Endothelial cell (in vitro differentiated cells): ENCODE results near the gene WAC. TPM values are rescaled to one million over a fixed set of nuclear protein-coding genes. Genes with fewer than 3 reads are reported as not detected.

Experiments used
- DNase-seq: peaks from one replicate; pipeline ENCODE4 v3.0.0; 2021; ENCODE audit warnings: low spot score
- H3K27ac Mint-ChIP-seq: one replicate; pipeline ENCODE4 v1.8.0; 2021; ENCODE audit warnings: mixed read lengths, inconsistent platforms; ENCODE audit not compliant: unreplicated experiment
- H3K27me3 Mint-ChIP-seq: one replicate; pipeline ENCODE4 v1.8.0; 2021; ENCODE audit warnings: mild to moderate bottlenecking, moderate library complexity, mixed read lengths, inconsistent platforms; ENCODE audit not compliant: unreplicated experiment
- H3K36me3 Mint-ChIP-seq: one replicate; pipeline ENCODE4 v1.8.0; 2021; ENCODE audit warnings: mild to moderate bottlenecking, low read depth, mixed read lengths, inconsistent platforms; ENCODE audit not compliant: unreplicated experiment
- H3K4me1 Mint-ChIP-seq: one replicate; pipeline ENCODE4 v1.8.0; 2021; ENCODE audit warnings: mild to moderate bottlenecking, mixed read lengths, inconsistent platforms; ENCODE audit not compliant: unreplicated experiment
- H3K4me3 Mint-ChIP-seq: one replicate; pipeline ENCODE4 v1.8.0; 2021; ENCODE audit warnings: mild to moderate bottlenecking, mixed read lengths, inconsistent platforms; ENCODE audit not compliant: unreplicated experiment
- H3K9me3 Mint-ChIP-seq: one replicate; pipeline ENCODE4 v1.8.0; 2021; ENCODE audit warnings: mixed read lengths, inconsistent platforms; ENCODE audit not compliant: unreplicated experiment
- CTCF ChIP-seq: fragments of 200-600 bp; sonication (generic); IDR thresholded peaks from one replicate; pipeline ENCODE4 v1.5.0; 2021; ENCODE audit warnings: antibody characterized with exemption; ENCODE audit not compliant: unreplicated experiment
- total RNA-seq: library from RNA; stranded (reverse); fragmentation: NEBNext Ultra II Directional; extraction: Animal tissue kit (Norgen Biotek cat#: 25700); gene quantifications from one replicate; pipeline ENCODE4 v1.2.1, GENCODE V29; 2021; ENCODE audit not compliant: unreplicated experiment

Gene WAC
- total RNA-seq, 1 donor from 2014 or later, result 122 TPM

- H3K27ac Mint-ChIP-seq, result peak overlapping the region; percentile 19
- H3K9me3 Mint-ChIP-seq, result no peaks in the 10 kb centered on the region
Measured at GRCh38 chr10:28552775-28553174, 19.9 kb downstream of the WAC start.

GRCh38 chr10:28554009-28554408 is 21.1 kb downstream of the WAC start:
- H3K9me3 Mint-ChIP-seq, result no peaks in the 10 kb centered on the region
- no peak overlapping the region for H3K4me3 Mint-ChIP-seq
- no peak for DNase-seq
- H3K27me3 Mint-ChIP-seq, result peaks cover 2% of the 10 kb centered on the region
- H3K27ac Mint-ChIP-seq, result no peak overlapping the region
- no peak for TF ChIP-seq CTCF
- peaks cover 29% of the 10 kb centered on the region for H3K36me3 Mint-ChIP-seq
- peaks cover 25% of the 10 kb centered on the region for H3K4me1 Mint-ChIP-seq

More at GRCh38 chr10:28552775-28553174, 19.9 kb downstream of the WAC start:
- DNase-seq, result no peak
- peaks cover 27% of the 10 kb centered on the region for H3K36me3 Mint-ChIP-seq
- no peak for TF ChIP-seq CTCF
- peaks cover 16% of the 10 kb centered on the region for H3K4me1 Mint-ChIP-seq
- peak overlapping the region; percentile 10 for H3K4me3 Mint-ChIP-seq
- H3K27me3 Mint-ChIP-seq, result peaks cover 2% of the 10 kb centered on the region

- H3K9me3 Mint-ChIP-seq, result no peaks in the 10 kb centered on the region
- H3K27ac Mint-ChIP-seq, result no peak overlapping the region
- TF ChIP-seq CTCF, result no peak
Measured at GRCh38 chr10:28554952-28555351, 22.0 kb downstream of the WAC start.

GRCh38 chr10:28555358-28555757 is 22.4 kb downstream of the WAC start:
- TF ChIP-seq CTCF, result no peak
- DNase-seq, result no peak
- H3K27ac Mint-ChIP-seq, result no peak overlapping the region
- peaks cover 21% of the 10 kb centered on the region for H3K36me3 Mint-ChIP-seq
- H3K4me3 Mint-ChIP-seq, result no peak overlapping the region
- H3K4me1 Mint-ChIP-seq, result peaks cover 33% of the 10 kb centered on the region
- H3K27me3 Mint-ChIP-seq, result peaks cover 2% of the 10 kb centered on the region
- no peaks in the 10 kb centered on the region for H3K9me3 Mint-ChIP-seq

More at GRCh38 chr10:28554952-28555351, 22.0 kb downstream of the WAC start:
- Mint-ChIP-seq H3K4me1 (peaks cover 33% of the 10 kb centered on the region), H3K27me3 (peaks cover 2% of the 10 kb centered on the region), H3K4me3 (no peak overlapping the region), H3K36me3 (peaks cover 23% of the 10 kb centered on the region)
- DNase-seq, result no peak

- H3K36me3 Mint-ChIP-seq, result peaks cover 28% of the 10 kb centered on the region
Measured at GRCh38 chr10:28556142-28556541, 23.2 kb downstream of the WAC start.

More at GRCh38 chr10:28556142-28556541, 23.2 kb downstream of the WAC start:
- Mint-ChIP-seq H3K27me3 (peaks cover 2% of the 10 kb centered on the region), H3K9me3 (no peaks in the 10 kb centered on the region), H3K4me1 (peaks cover 36% of the 10 kb centered on the region), H3K27ac (no peak overlapping the region), H3K4me3 (no peak overlapping the region)
- DNase-seq, result no peak
- TF ChIP-seq CTCF, result no peak
